GM10248 (cell line): ENCODE results near the gene GRID1.

ENCODE experiments used
- CTCF ChIA-PET: fragments of 300-600 bp; sonication (Branson Sonifier 250); formaldehyde crosslinking; extraction: SDS; loops from one replicate; lab custom pipeline; 2021; ENCODE audit warnings: antibody characterized with exemption; lab: Yijun Ruan, JAX
- POLR2A ChIA-PET: fragments of 350-650 bp; sonication (Branson Sonifier 250); formaldehyde crosslinking; extraction: SDS; loops from one replicate; lab custom pipeline; 2020; ENCODE audit warnings: antibody characterized with exemption; lab: Yijun Ruan, JAX
- DNase-seq: peaks from one replicate; pipeline ENCODE4 v3.0.0; 2012; ENCODE audit errors: extremely low spot score
- CTCF ChIP-seq: IDR thresholded peaks from 2 replicates; pipeline ENCODE4 v1.5.1; 2012; ENCODE audit warnings: mild to moderate bottlenecking, low read depth; ENCODE audit errors: extremely low read depth, missing control alignments, control extremely low read depth

Gene GRID1

GRCh38 chr10:86340991-86341260 is 25.7 kb downstream of the GRID1 start:
- ChIA-PET POLR2A (no interaction called here), CTCF (no interaction called here)
- no peak for TF ChIP-seq CTCF
- no peak for DNase-seq

- DNase-seq: no peak
- CTCF ChIA-PET: no interaction called here
- POLR2A ChIA-PET: no interaction called here
- TF ChIP-seq CTCF: no peak
Measured at GRCh38 chr10:86340176-86340990, 26.2 kb downstream of the GRID1 start.

- DNase-seq: no peak
- POLR2A ChIA-PET: no interaction called here
- CTCF ChIA-PET: no interaction called here
- no peak for TF ChIP-seq CTCF
Measured at GRCh38 chr10:86339226-86339865, 27.2 kb downstream of the GRID1 start.

DNA sequence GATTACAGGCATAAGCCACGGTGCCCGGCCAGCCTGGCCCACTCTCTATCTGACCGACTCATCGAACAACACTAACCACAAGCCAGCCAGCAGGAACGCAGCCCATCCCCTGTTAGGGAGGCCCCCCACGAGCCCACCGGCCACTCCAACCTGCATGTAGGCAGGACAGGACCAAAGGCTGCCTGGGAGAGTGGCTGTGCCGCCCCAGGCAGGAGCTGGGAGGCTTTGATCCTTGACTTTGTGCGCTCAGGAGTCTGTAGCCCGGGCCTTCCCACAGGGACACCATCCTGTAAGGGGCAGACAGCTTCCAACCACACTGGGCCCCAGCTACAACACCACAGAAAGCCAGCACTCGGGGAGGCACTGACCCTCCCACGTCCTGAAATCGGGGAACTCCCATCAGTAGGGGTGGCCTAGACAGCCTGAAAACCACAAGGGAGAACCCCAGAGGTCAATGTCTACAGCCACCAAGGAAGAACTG is 29.4 kb downstream of the GRID1 start:
- ChIA-PET POLR2A (no interaction called here), CTCF (no interaction called here)
- no peak for TF ChIP-seq CTCF
- DNase-seq: peak; percentile 70

DNA sequence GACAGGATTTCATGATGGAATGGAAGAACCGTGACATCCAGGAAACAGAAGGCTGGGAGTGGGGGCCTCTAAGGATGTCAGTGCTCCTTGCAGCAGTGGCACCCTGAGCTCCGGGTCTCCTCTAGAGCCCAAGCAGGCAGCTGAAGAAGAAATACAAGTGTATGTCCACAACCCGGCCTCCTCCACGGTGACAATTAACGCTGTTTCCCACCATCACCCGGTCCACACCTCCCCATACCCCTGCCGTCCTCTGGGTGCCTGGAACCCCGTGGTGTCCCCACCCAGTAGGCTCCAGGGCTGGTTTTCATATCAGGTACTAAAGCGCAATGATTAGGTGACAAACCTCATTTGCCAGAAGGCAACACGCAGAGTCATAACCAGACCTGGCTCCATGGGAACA is 30.3 kb downstream of the GRID1 start:
- CTCF ChIA-PET: no interaction called here
- TF ChIP-seq CTCF: no peak

GRCh38 chr10:86335831-86336230 is 30.8 kb downstream of the GRID1 start:
- ChIA-PET POLR2A (no interaction called here), CTCF (interaction anchor here (1.0 kb wide), 1 partner anchor 10 kb away, joined by 4 read pairs; no protein-coding TSS in a partner anchor)
- TF ChIP-seq CTCF: no peak
- no peak for DNase-seq

More for the DNA sequence above, 30.3 kb downstream of the GRID1 start:
- no peak for DNase-seq
- POLR2A ChIA-PET: no interaction called here
